Globus pallidus (tissue), 1 donor: ENCODE data around the gene STK24.
"Not testable (repeated sequence)": the region's sequence is repeated elsewhere in the genome, so short reads cannot be mapped to it uniquely, and the experiment has no call there.

Experiments
- DNase-seq: peaks from one replicate; pipeline ENCODE4 v3.0.0-alpha.2; 2015; ENCODE audit warnings: low spot score

Gene STK24

DNA sequence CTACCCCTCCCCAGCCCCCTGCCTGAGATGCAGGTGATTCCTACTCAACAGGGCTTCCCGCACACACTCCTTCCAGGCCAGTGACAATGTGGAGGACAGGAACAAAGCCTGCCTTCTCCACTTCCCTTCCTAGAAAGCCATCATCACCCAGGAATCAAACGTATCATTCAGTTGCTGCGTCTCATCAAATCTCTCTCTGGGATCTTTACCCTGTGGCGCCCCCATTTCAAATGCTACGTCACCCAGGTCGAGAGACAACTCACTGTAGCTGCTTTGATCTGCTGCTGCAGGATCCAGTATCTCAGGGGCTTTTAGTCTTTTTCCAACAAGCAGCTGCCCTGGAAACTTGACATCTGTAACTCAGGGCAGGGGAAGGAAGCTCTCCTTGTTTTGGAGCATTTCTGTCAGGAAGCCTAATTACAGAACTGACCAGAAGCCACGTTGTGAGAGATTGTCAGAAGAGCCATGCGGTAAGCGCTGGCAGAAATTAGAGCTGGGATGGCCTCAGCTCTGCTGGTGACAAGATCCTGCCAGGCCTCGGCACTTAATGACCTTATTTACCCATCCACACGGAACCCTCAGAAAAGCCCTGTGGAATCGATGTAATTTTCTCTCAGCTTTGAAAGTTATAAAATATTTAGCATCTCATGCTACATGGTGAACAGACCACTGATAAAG, 140.5 kb downstream of the STK24 start:
- no peak for DNase-seq

DNA sequence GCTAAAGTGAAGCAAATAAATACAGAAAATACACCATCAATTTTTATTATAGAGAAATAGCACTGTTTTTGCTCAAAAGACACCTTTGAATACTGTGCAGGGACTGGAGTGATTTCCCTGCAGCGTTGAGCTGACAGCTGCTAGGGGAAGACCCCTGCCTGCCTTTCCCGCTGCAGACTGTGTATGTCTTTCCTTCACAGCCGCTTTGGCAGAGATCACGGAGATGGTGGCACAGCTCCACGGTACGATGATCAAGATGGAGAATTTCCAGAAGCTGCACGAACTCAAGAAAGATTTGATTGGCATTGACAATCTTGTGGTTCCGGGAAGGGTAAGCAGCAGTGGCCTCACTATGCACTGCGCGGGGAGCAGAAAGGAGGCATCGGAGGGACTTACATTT, 141.5 kb downstream of the STK24 start:
- DNase-seq, result no peak

DNA sequence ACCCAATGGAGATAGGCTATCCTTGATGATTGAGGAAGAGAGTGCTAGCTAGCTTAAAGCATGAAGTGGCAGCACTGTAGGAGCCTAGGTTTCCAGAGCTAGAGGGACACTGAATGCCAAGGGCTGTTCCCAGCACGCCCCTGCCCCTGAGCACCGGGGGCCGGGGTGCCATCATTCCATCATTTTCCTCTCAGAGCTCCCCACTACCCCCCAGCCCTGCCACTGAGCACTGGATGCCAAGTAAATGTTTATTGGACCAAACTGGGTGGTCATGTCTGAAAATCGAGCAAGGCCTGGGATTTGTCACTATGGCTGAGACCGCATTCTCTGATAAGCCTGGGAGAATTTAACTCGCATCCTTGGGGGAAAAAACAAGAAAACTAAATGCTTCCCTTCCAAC, 142.8 kb downstream of the STK24 start:
- DNase-seq, result no peak

- no peak for DNase-seq
Observed at GRCh38 chr13:98433654-98434053, 143.3 kb downstream of the STK24 start.

GRCh38 chr13:98432638-98433037, 144.3 kb downstream of the STK24 start:
- no peak for DNase-seq

DNA sequence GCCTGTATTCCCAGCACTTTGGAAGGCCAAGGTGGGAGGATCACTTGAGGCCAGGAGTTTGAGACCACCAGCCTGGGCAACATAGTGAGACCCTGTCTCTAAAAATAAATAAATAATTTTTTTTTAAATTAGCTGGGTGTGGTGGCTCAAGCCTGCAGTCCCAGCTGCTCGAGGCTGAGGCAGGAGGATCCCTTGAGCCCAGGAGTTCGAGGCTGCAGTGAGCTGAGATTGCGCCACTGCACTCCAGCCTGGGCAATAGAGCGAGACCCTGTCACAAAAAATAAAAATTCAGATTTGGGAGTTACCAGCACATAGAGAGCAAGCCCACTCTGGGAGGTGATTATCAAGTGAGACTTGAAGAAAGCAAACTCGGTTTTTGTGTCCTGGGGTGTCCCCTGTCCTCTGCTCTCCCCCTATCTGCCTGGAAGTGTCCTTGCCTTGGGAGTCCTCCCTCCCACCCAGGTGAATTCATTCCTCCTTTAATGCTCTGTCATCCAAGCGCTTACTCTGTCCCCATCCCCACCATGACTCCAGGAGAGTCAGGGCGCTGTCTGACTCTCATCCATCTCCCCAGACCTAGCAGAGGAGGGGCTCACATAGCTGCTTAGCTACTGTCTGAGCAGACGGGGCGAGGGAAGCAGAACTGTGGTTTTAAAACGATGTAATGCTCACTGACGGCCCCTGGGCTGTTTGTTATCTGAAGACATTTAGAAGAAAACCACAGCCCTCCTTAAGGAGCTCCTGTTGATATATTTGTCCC, 146.8 kb downstream of the STK24 start:
- no peak for DNase-seq

DNA sequence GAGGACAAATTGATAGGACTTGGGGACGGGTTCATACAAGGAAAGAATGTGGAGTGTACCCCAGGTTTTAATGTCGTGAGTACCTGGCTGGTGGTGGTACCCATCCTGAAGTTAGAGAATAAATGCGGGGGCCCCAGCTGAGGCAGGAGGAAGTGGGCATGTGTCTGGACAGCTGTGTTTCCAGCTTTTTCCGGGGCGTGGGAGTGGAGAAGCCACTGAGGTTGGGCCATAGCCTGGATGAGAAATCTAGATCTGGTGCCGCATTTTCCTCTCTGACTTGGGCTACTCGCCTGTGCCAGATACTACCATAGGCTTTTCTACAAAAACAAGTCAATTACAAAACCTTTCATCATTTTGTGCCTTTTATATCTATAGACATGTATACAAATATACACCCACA, 147.4 kb downstream of the STK24 start:
- DNase-seq, result no peak

DNA sequence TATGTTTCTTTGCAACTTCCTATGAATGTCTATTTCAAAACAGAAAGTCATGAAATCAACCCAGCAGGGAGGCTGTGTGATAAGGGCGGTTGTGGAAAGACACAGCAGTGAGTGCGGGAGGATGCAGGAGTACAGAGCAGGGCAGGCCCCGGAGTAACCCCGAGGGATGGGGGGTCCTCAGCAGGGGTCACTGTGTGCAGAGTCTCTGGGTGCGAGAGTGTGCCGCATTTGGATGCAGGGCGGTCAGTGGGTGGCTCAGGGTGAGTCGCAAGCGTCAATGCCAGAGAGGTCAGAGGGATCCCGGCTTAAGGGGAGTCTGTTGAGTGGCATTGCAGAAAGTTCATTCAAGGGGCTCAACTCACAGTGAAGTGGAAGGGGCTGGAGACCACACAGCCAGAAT, 147.8 kb downstream of the STK24 start:
- no peak for DNase-seq

GRCh38 chr13:98428256-98428966, 148.5 kb downstream of the STK24 start:
- no peak for DNase-seq

- DNase-seq, result no peak
Observed at GRCh38 chr13:98427331-98427995, 149.4 kb downstream of the STK24 start.

GRCh38 chr13:98423417-98423816, 153.5 kb downstream of the STK24 start:
- DNase-seq, result no peak

DNA sequence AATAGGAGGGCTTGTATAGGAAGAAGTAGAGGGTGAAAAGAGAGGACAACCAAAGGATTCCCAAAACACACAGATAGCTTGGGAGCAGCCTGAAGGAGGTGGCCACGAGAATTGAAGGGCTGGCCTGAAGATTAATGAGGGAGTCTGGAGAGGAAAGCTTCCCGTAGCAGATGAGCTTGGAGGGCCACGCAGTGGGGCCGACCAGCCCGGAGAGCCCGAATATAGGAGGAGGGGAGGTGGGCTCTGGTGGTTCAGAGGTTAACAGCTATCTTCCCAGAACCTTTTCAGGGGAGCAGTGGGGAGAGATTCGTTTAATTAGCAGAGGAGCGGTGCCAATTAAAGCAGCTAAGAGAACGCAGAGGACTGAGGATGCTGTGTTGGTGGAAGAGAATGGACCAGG, 154.9 kb downstream of the STK24 start:
- DNase-seq, result no peak

DNA sequence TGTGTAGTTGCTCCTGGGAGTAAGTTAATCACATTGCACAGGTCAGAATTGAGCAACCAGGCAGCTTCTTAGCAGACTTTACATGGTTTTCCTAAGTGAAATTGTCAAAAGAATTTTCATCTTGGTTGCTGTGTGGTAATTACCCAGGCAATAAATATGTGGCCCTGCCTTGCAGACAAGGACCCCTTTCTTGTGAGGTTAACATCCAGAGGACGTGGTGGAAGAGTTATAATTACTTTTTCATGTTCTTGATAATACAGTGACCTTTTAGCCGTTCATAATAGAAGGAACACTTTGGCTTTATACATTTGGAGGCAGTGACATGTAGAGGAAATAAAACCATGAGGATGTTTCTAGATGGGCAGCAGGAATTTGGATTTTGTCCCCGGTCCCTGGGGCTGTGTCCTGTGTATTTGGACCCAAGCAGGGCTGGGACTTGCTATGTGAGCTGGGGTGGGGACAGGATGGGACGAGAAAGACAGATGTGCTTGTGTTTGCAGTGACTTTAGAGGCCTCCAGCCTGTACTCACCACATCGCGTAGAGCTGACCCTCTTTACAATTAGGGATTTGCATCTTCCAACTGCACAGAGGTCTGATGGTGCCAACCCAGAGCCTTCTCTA, 156.2 kb downstream of the STK24 start:
- no peak for DNase-seq

DNA sequence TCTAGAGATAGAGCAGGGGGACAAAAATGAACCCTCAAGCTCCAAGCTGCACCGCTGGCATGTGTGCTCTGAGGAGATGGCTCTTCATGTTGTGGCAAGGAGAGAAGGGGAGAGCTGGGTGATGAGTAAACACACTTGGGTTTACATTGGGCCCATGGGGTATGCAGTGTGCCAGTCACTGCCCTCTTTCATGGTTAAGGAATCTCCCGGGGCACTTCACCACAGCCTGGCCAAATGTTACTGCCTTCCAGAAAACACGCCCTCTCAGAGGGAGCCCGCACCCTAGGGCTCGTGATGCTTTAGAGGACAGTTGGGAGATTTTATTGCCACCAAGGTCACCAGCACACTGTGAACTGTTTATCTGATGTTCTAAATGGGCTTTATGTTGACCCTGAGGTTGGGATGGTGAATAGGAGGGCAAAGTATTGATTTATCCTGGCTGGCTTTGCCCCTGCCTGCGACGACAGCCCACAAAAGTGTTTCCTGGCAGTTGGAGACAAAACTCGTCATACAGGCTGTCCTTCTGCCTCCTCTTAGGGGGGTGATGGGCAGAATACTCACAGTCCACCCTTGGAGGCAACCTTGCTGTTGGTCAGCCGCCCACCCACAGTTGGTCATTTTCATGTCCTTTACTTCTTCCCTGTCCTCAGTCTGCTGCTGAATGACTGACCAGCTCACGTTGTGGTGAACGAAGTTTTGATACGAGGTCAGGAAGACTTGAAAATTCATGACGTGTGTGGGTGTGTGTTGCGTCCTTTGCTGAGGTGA, 156.9 kb downstream of the STK24 start:
- DNase-seq, result no peak

DNA sequence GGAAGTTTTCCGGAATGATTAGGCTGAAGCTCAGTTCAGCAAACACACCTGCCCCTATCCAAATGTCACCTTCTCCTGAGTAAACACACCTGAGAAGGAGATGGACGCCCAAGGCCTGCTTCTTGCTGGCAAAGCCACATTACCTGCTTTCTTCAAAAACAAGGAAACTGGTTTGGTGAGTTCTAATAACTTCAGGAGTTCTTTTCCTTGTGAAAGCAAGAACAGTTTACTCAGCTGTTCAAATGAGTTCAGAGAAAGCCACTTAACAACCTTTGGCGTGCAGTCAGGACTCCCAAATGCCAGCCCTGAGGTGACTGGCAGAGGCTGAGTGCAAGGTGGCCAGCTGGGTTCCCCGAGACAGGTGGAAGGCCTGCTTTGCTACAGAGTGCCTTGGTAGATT, 160.5 kb downstream of the STK24 start:
- DNase-seq, result no peak

- DNase-seq, result no peak
Observed at GRCh38 chr13:98415326-98416070, 161.4 kb downstream of the STK24 start.

GRCh38 chr13:98413796-98414195, 163.1 kb downstream of the STK24 start:
- DNase-seq, result no peak

- not testable (repeated sequence) for DNase-seq
Observed at GRCh38 chr13:98413278-98413677, 163.6 kb downstream of the STK24 start.

- DNase-seq, result no peak
Observed at GRCh38 chr13:98411617-98412265, 165.2 kb downstream of the STK24 start.

DNA sequence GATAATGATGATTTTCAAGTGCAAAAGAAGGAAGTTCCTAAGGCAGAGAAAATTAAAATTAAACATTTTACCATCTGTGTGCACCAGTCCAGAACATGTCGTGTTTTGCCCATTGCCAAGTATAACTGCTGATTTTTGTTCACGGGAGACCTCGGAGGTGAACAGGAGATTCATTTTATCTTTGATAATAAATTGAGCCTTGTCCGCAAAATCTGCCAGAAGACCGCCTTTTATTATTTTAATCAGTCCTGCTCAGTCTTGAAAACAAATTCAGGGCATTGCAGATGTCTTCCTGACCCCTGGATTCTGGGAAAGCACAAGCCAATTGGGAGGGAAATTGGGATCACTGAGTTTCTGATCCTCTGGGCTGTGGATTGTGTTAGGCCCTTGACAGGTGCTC, 165.9 kb downstream of the STK24 start:
- DNase-seq, result no peak
